ENCODE data around the gene SRY. TPM values are rescaled to one million over a fixed set of nuclear protein-coding genes. Genes with fewer than 3 reads are reported as not detected.
"Not testable (repeated sequence)": the region's sequence is repeated elsewhere in the genome, so short reads cannot be mapped to it uniquely, and the experiment has no call there.

Gene SRY
- not detected in 2 replicates for total RNA-seq
- long read RNA-seq = 0 reads

DNA sequence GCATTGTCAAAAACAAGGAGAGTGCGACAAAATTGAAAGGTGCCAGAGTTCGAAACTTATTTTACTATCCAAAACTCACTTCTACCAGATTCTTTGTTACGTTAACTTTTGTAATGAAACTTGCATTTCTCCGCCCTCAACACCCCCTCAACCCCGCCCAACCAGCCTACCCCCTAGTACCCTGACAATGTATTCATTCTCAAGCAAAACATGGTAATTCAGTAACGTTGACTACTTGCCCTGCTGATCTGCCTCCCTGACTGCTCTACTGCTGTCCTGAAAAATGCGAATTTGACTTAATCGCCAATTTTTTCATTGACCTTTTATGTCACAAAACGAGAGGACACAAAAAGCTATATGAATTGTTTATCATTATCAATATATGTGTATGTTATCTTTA is at the start of gene SRY:
Gene SRY, minus strand, starts transcription at position 83 of the 400 bp plus-strand sequence. Its CDS starts 79 bp downstream, at position 4.
- no peak within 1 kb of the TSS for H3K27ac Mint-ChIP-seq (ENCODE audit: unreplicated experiment)
- DNase-seq (ENCODE audit: extremely low spot score, unreplicated experiment) = no peak
- TF ChIP-seq, protein P1, sequence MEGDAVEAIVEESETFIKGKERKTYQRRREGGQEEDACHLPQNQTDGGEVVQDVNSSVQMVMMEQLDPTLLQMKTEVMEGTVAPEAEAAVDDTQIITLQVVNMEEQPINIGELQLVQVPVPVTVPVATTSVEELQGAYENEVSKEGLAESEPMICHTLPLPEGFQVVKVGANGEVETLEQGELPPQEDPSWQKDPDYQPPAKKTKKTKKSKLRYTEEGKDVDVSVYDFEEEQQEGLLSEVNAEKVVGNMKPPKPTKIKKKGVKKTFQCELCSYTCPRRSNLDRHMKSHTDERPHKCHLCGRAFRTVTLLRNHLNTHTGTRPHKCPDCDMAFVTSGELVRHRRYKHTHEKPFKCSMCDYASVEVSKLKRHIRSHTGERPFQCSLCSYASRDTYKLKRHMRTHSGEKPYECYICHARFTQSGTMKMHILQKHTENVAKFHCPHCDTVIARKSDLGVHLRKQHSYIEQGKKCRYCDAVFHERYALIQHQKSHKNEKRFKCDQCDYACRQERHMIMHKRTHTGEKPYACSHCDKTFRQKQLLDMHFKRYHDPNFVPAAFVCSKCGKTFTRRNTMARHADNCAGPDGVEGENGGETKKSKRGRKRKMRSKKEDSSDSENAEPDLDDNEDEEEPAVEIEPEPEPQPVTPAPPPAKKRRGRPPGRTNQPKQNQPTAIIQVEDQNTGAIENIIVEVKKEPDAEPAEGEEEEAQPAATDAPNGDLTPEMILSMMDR (IDR thresholded peaks at IDR 0.05) = no peak
- no peaks in the 10 kb centered on the region for H3K27me3 Mint-ChIP-seq (ENCODE audit: unreplicated experiment)
- no peak within 1 kb of the TSS for H3K4me3 Mint-ChIP-seq (ENCODE audit: unreplicated experiment)
- H3K36me3 Mint-ChIP-seq (ENCODE audit: unreplicated experiment) = no peaks in the 10 kb centered on the region
- H3K9me3 Mint-ChIP-seq (ENCODE audit: unreplicated experiment) = no peaks in the 10 kb centered on the region
- no peaks in the 10 kb centered on the region for H3K4me1 Mint-ChIP-seq (ENCODE audit: unreplicated experiment)

DNA sequence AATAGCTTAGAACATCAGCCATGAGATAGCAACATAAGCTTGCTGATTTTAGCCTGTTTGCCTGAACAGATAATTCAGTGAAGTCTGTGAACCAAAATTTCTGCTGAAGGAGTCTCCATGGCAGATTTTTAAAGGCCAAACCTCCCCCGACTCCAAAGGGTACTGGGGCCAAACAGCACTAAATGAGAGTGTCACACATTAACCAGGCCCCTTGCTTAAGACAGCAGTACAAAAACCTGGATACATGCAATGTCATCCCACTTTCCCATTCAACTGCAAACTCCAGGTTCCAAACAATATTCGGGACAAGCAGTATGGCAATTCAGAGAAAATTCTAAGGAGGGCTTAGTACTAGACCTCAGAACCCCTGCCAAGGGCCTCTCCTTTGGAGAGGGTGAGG is 49.6 kb upstream of the SRY start:
- H3K4me1 Mint-ChIP-seq (ENCODE audit: unreplicated experiment) = no peaks in the 10 kb centered on the region
- DNase-seq (ENCODE audit: extremely low spot score, unreplicated experiment) = no peak
- H3K36me3 Mint-ChIP-seq (ENCODE audit: unreplicated experiment) = no peaks in the 10 kb centered on the region
- no peak overlapping the region for H3K4me3 Mint-ChIP-seq (ENCODE audit: unreplicated experiment)
- no peak overlapping the region for H3K27ac Mint-ChIP-seq (ENCODE audit: unreplicated experiment)
- TF ChIP-seq, protein P1 (IDR thresholded peaks at IDR 0.05) = no peak
- no peaks in the 10 kb centered on the region for H3K9me3 Mint-ChIP-seq (ENCODE audit: unreplicated experiment)
- no peaks in the 10 kb centered on the region for H3K27me3 Mint-ChIP-seq (ENCODE audit: unreplicated experiment)

DNA sequence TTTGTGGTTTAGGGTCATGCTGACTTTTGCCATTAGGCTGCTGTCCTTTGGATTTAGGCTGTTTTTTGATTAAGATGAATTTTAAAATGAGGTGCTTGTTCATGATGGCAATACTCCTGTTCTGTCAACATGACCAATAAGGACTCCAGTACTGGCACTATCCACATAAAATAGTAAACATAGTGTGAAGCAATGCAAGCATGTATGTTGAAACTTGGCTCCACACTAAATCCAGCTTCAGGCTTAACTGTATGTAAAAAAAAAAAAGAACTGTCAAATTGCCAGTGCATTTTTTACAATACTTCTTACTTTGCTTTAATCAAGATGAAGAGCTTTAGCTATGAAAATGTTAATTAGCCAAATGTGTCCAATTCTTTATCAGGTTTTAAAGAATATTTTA is 47.7 kb upstream of the SRY start:
- DNase-seq (ENCODE audit: extremely low spot score, unreplicated experiment) = no peak
- Mint-ChIP-seq H3K27me3 (ENCODE audit: unreplicated experiment) (no peaks in the 10 kb centered on the region), H3K27ac (ENCODE audit: unreplicated experiment) (no peak overlapping the region), H3K9me3 (ENCODE audit: unreplicated experiment) (no peaks in the 10 kb centered on the region), H3K4me3 (ENCODE audit: unreplicated experiment) (no peak overlapping the region), H3K4me1 (ENCODE audit: unreplicated experiment) (no peaks in the 10 kb centered on the region), H3K36me3 (ENCODE audit: unreplicated experiment) (no peaks in the 10 kb centered on the region)
- TF ChIP-seq, protein P1 (IDR thresholded peaks at IDR 0.05) = no peak

GRCh38 chrY:2828497-2828896 is 41.0 kb upstream of the SRY start:
- Mint-ChIP-seq H3K4me1 (ENCODE audit: unreplicated experiment) (no peaks in the 10 kb centered on the region), H3K27me3 (ENCODE audit: unreplicated experiment) (no peaks in the 10 kb centered on the region), H3K4me3 (ENCODE audit: unreplicated experiment) (no peak overlapping the region), H3K36me3 (ENCODE audit: unreplicated experiment) (no peaks in the 10 kb centered on the region), H3K9me3 (ENCODE audit: unreplicated experiment) (no peaks in the 10 kb centered on the region), H3K27ac (ENCODE audit: unreplicated experiment) (no peak overlapping the region)
- TF ChIP-seq, protein P1 (IDR thresholded peaks at IDR 0.05) = no peak
- no peak for DNase-seq (ENCODE audit: extremely low spot score, unreplicated experiment)

GRCh38 chrY:2824471-2824870 is 37.0 kb upstream of the SRY start:
- no peak for DNase-seq (ENCODE audit: extremely low spot score, unreplicated experiment)
- TF ChIP-seq, protein P1 (IDR thresholded peaks at IDR 0.05) = no peak
- Mint-ChIP-seq H3K27me3 (ENCODE audit: unreplicated experiment) (no peaks in the 10 kb centered on the region), H3K4me1 (ENCODE audit: unreplicated experiment) (no peaks in the 10 kb centered on the region), H3K4me3 (ENCODE audit: unreplicated experiment) (no peak overlapping the region), H3K9me3 (ENCODE audit: unreplicated experiment) (no peaks in the 10 kb centered on the region), H3K27ac (ENCODE audit: unreplicated experiment) (no peak overlapping the region), H3K36me3 (ENCODE audit: unreplicated experiment) (no peaks in the 10 kb centered on the region)

- H3K27ac Mint-ChIP-seq (ENCODE audit: unreplicated experiment); H3K36me3 Mint-ChIP-seq (ENCODE audit: unreplicated experiment); H3K9me3 Mint-ChIP-seq (ENCODE audit: unreplicated experiment); H3K4me3 Mint-ChIP-seq (ENCODE audit: unreplicated experiment); H3K27me3 Mint-ChIP-seq (ENCODE audit: unreplicated experiment); DNase-seq (ENCODE audit: extremely low spot score, unreplicated experiment); H3K4me1 Mint-ChIP-seq (ENCODE audit: unreplicated experiment): not testable (repeated sequence)
Measured at GRCh38 chrY:2817146-2817896, 29.8 kb upstream of the SRY start.

Data from osteocyte (in vitro differentiated cells).